HG02623 (cell line): ENCODE data around the gene LRP10.
A peak's percentile ranks its signal among the peaks of the same experiment; 100 is the strongest.
"Not testable (repeated sequence)": the region's sequence is repeated elsewhere in the genome, so short reads cannot be mapped to it uniquely, and the experiment has no call there.

Source experiments
- ATAC-seq: cut with Tn5 transposase; IDR thresholded peaks from one replicate; pipeline ENCODE4 v1.9.1; 2021; ENCODE audit warnings: moderate library complexity; ENCODE audit not compliant: unreplicated experiment

LRP10 gene

DNA sequence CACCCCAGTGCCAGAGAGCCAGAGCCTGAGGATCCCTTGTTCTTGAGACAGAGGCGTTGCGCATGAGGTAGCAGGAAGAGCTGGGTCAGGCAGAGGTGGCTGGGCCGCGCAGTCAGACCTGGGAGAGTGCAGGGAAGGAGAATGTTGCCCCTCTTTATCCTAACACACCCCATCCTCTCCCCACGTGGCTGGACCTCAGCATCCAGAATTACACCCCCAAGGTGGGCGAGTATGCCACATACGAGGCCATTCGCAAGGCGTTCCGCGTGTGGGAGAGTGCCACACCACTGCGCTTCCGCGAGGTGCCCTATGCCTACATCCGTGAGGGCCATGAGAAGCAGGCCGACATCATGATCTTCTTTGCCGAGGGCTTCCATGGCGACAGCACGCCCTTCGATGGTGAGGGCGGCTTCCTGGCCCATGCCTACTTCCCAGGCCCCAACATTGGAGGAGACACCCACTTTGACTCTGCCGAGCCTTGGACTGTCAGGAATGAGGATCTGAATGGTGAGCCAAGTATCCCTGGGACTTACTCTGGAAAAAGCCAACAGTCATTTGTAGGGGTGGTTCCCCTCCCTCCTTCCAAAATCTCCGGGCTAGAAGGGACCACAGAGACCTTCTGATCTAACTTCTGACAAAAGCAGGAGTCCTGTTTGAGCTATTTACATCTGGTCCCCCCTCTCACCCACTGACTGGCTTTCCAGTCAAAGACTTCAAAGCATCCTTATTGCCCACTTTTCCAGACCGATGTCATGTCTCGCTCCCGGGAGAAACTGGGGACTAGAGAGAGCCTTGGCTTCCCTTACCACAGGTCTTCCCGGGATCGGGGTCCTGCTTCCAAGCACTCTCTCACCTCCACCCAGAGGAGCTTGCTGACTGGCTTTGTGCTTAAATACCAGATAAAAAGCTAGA is 29.1 kb upstream of the LRP10 start:
- ATAC-seq, result no peak

DNA sequence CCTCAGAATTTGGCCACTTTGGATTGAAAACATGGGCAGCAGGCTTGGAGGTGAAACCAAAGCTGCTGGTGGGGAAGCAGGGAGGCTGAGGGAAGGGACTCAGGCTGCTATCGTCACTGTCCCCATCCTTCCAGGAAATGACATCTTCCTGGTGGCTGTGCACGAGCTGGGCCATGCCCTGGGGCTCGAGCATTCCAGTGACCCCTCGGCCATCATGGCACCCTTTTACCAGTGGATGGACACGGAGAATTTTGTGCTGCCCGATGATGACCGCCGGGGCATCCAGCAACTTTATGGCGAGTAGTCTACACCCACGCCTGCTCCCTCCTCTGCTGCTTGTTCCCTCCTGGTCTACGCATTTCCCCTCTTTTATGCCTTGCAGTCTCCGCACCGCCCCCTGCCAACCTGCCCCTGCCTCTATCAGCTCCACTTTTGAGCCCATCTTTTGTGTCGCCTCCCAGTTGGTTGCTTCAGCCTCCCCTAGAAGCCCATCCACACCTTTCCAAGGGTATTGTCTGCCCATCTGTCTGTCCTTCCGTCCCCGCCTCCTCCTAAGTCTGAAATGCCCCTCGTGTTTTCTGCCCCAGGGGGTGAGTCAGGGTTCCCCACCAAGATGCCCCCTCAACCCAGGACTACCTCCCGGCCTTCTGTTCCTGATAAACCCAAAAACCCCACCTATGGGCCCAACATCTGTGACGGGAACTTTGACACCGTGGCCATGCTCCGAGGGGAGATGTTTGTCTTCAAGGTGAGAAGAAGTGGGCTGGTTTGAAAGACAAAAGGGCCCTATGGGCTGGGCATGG is 28.2 kb upstream of the LRP10 start:
- ATAC-seq, result no peak

DNA sequence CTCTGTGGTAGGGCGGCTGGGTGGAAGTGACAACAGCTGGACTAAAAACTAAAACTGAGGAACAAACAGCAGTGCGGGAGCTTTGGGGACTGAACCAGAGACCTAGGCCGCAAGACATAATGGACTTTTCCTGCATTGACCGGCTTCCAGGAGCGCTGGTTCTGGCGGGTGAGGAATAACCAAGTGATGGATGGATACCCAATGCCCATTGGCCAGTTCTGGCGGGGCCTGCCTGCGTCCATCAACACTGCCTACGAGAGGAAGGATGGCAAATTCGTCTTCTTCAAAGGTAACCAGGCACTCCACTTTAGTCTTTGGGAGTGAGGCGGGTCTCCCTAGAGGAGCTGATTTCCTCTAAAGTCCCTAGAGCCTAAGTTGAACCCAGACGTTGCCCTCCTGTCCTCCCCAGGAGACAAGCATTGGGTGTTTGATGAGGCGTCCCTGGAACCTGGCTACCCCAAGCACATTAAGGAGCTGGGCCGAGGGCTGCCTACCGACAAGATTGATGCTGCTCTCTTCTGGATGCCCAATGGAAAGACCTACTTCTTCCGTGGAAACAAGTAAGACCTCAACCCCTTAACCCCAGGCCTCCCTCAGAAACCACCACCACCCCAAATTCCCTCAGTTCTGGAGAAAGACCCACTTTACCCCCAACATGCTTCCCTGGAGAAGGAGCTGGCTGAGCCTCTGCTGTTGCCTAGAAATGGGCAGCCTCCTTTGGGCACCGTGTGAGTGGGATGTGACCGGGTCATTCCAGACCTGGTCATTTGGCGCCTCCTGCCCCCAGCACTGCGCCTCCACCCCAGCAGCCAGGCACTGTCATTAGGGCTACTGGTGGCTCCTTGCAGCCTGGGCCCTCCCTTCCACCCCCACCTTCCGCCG is 27.1 kb upstream of the LRP10 start:
- no peak for ATAC-seq

DNA sequence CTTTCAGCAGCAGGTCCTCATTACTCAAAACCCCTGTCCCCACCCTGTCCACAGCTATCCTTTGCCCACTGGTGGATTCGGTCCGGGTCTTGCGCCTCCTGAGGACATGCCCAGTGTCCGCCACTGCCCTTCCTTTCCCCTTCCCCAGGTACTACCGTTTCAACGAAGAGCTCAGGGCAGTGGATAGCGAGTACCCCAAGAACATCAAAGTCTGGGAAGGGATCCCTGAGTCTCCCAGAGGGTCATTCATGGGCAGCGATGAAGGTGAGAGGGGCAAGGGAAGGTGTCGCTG is 26.5 kb upstream of the LRP10 start:
- ATAC-seq, result no peak

DNA sequence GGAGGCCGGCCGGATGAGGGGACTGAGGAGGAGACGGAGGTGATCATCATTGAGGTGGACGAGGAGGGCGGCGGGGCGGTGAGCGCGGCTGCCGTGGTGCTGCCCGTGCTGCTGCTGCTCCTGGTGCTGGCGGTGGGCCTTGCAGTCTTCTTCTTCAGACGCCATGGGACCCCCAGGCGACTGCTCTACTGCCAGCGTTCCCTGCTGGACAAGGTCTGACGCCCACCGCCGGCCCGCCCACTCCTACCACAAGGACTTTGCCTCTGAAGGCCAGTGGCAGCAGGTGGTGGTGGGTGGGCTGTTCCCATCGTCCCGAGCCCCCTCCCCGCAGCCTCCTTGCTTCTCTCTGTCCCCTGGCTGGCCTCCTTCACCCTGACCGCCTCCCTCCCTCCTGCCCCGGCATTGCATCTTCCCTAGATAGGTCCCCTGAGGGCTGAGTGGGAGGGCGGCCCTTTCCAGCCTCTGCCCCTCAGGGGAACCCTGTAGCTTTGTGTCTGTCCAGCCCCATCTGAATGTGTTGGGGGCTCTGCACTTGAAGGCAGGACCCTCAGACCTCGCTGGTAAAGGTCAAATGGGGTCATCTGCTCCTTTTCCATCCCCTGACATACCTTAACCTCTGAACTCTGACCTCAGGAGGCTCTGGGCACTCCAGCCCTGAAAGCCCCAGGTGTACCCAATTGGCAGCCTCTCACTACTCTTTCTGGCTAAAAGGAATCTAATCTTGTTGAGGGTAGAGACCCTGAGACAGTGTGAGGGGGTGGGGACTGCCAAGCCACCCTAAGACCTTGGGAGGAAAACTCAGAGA is 25.5 kb upstream of the LRP10 start:
- no peak for ATAC-seq

DNA sequence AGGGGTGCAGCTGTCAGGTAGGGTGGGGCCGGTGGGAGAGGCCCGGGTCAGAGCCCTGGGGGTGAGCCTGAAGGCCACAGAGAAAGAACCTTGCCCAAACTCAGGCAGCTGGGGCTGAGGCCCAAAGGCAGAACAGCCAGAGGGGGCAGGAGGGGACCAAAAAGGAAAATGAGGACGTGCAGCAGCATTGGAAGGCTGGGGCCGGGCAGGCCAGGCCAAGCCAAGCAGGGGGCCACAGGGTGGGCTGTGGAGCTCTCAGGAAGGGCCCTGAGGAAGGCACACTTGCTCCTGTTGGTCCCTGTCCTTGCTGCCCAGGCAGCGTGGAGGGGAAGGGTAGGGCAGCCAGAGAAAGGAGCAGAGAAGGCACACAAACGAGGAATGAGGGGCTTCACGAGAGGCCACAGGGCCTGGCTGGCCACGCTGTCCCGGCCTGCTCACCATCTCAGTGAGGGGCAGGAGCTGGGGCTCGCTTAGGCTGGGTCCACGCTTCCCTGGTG is 24.7 kb upstream of the LRP10 start:
- no peak for ATAC-seq

DNA sequence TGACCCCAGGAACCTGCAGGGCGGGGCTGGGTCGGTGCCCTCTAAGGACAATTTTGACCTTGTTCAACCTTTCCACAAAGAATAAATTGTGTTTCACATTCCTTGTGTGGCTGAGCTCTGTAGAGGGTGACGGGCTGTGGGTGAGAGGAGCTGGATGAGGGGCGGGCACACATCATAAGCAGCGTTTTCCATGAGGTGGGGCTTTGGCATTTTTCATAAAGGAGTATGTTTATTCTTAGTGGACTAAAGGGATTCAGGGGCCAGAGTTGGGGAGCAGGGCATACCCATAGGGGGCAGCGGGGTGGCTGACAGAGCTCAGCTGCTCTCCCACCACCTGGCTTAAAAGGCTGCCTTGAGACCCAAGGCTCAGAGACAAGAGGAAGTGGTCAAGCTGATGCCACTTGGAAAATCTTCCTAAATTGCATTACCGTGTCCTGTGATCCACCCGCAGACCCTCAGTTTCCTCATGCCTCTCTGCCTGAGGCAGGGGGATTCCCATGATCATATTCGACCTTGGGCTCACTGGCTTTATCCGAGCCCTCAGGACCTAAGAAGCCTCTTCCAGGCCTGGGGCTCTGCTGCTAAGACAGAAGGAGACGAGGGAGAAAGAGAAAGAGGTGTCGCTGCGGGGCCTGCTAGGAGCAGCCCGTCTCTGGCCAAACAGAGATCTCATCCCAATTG is 23.7 kb upstream of the LRP10 start:
- ATAC-seq, result no peak

DNA sequence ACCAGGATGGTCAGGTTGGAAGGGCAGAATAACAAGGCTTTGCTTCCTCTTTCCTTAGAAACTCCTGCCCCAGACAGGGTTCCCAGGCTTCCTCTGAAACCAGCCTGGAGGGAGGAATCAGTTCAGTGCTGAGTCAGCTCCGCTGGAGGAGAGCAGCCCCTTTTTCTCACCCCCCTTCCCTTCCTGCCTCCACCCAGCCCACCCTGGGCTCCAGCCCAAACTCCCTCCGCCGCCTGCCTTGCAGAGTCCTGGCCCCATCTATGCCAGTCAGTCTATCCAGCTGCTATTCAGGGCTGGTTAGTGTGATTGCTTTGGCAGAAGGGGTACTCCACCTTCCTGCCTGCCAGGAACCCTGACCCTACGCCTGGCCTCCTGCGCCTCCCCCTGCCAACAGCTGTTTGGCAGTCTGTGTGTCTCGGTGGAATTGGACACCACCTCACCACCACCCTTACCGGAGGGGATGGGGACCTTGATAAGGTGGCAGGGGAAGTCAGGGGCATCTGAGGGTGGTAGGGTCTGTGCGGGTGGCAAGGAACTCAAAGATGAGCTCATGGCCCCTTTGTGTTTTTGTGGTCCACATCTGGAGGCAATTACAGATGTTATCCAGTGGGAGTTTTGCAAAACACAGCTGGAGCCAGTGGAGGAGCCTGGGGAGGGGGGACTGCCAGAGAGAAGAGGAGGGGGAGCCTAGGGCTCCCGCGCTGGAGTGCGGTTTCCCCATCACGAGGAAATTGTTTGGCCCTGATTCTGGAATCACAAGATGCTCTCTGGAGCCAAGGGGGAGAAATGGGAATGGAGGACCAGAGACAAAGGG is 23.0 kb upstream of the LRP10 start:
- no peak for ATAC-seq

DNA sequence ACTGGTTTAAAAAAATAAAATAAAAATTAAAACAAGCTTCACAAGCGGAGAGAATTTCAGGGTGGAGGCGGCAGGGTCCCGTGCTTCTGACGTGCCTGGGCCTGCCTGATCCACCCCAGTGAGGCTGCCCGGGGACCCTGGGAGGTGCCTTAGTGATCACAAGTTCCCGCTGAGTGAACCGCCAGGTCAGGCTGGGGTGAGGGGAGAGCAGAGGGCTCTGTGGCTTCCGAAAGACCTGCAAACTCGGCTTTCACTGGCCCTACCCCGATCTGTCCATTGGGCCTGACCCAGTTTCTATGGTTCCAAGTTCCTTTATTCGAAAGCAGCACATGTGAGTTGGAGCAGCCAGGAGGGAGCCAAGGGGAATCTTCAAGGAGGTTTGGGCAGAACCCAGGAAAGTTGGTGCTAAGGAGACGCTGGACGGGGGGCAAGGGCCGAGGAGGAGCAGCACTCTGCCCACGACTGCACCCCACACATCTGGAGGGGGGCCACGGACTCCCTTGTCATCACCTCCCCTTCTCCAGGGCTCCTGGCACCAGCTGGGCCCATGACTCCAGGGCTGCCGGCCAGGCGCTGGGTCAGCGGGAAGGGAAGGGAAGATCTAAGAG is 22.2 kb upstream of the LRP10 start:
- no peak for ATAC-seq

DNA sequence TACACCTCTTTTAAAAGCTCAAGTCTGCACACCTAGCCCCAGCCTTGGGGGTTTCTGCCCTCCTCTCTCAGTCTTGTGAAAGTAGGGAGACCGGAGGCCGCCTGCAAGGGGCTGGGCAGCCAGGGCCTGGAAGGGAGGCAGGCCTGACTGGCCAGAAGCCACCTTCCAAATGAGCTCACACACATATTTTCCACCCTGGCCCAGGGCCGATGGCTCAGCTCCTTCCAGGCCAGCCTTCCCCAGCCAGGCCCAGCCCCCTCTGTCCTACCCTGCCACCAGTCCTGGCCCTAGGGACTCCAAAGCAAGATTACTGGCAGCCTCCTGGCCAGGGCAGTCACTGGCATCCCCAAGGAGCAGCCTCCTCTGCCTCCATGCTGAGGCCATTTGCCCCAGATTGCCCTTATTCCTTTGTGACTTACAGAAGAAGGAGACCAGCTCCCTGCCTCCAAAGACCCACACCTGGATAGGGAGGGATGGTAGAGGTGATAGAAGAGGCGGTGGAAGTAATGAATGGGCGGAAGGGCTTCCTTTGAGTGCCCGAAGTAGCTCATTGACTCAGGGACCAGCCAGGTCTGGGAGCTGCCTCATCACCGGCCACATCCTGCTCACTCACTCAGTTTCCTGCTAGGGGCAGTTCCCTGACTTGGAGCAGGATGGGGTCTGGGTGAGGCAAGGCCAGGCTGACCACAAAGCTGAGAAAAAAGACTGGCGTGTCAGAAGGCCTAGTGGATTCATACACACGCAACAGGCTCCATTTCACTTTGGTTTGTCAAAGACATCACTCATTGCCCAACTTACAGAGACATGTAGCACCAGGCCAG is 20.4 kb upstream of the LRP10 start:
- no peak for ATAC-seq

DNA sequence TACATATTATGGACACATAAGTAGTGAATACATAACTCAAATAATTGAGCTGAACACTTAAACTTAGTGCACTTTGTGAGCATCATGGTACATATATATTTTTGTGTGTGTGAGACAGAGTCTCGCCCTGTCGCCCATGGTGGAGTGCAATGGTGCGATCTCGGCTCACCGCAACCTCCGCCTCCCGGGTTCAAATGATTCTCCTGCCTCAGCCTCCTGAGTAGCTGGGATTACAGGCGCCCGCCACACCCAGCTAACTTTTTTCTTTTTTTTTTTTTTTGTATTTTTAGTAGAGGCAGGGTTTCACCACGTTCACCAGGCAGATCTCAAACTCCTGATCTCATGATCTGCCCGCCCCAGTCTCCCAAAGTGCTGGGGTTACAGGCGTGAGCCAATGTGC is 19.4 kb upstream of the LRP10 start:
- ATAC-seq, result not testable (repeated sequence)

DNA sequence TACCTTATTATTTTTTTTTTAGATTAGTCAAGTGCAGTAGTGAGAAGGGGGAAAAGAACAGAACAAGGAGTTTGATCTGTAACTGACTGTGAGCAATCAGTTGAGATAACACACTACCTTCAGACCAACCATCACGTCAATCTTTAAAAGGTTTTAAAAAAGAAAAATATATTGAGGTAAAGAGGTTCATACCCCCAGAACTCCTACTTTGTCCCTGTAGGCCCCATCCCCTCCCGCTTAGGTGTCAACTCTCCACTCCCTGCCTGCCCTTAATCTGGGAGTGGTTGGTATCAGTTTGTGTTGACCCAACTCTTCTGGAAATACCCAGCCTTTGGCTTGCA is 19.0 kb upstream of the LRP10 start:
- ATAC-seq, result no peak

DNA sequence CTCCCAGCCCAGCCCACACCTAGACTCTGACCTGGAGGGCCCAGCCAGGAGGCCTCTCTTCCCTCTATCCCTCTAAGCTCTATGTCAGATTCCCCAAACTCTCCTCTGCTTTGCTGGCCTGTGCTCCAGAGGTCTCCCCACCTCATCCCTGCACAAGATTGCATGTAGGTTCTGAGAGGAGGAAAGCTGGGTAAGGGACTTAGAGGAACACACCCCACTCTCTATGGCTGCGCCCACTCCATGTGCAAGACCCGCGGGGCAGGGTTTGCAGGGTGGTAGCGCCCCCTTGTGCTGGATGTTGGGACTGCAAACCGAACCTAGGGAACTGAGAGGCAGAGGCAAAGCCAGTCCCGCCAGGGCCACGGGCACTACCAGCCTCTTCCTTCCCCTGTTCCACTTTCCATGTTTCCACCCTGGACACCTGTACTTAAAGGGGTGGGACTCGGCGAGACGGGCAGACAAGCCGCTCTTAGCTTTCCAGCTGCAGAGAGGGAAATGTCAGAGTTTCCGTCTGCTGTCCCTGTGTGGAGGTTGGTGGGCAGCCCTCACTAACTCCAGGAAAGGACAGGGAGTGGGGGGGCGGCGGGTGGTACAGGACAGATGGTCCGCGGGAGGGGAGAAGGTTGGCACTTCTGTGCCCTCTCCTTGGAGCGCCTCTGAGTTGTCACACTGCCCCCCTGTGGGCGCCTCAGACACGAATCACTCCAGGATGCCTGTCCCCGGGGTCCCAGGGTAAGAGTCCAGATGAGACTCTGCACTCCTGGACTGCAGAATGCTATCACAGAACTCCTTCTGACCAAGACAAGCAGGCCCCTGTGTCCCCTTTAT is 18.4 kb upstream of the LRP10 start:
- ATAC-seq, result peak; percentile 47

DNA sequence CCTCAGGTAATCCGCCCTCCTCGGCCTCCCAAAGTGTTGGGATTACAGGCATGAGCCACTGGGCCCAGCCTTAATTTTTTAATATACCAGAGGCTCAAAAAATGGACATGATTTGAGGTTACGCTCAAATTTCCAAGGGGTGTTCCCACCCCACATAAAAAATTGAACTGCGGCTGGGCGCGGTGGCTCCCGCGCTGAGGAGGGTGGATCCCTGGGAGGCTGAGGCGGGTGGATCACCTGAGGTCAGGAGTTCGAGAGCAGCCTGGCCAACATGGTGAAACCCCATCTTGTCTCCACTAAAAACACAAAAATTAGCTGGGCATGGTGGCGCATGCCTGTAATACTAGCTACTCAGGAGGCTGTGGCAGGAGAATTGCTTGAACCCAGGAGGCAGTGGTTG is 17.2 kb upstream of the LRP10 start:
- not testable (repeated sequence) for ATAC-seq

DNA sequence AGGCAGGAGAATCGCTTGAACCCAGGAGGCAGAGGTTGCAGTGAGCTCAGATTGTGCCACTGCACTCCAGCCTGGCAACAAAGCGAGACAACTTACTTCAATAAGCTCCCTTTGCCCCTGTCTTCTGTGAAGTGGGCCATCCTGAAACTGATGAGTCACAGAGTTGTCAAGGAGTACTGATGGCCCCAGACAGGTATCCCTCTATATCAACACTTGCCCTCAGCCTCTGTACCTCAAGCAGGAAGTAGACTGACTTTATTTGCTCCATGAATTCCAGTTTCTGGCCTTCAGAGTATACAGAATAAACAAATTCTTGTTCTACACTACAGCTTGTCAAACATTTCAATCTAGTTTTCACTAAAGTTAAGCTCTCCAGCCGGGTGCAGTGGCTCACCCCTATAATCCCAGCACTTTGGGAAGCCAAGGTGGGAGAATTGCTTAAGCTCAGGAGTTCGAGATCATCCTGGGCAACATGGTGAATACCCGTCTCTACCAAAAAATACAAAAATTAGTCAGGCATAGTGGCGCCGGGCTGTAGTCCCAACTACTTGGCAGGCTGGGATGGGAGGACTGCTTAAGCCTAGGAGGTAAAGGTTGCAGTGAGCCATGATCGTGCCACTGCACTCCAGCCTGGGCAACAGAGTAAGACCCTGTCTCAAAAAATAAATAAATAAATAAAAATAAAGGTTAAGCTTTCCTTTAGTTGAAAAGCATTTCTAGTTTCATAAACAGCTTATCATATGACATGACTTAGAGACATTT is 16.4 kb upstream of the LRP10 start:
- ATAC-seq, result no peak

DNA sequence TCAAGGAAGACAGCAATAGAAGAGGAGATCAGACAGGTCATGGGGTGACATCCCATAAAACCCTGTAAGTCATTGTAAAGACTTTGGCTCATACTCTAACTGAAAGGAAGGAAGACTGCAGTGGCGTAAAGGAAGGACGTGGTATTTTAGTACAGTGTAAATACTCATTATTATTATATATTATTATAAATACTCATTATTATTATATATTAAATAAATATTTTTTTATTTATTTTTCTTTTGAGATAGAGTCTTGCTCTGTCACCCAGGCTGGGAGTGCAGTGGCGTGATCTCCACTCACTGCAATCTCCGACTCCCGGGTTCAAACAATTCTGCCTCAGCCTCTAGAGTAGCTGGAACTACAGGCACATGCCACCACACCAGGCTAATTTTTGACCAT is 15.1 kb upstream of the LRP10 start:
- no peak for ATAC-seq
